ENCODE results near the gene SYNGR2. TPM values are rescaled to one million over a fixed set of nuclear protein-coding genes. Genes with fewer than 3 reads are reported as not detected.
"Not testable (repeated sequence)": the region's sequence is repeated elsewhere in the genome, so short reads cannot be mapped to it uniquely, and the experiment has no call there.

Gene SYNGR2
- total RNA-seq, 1 donor from 2014 or later: 85.7 TPM

DNA sequence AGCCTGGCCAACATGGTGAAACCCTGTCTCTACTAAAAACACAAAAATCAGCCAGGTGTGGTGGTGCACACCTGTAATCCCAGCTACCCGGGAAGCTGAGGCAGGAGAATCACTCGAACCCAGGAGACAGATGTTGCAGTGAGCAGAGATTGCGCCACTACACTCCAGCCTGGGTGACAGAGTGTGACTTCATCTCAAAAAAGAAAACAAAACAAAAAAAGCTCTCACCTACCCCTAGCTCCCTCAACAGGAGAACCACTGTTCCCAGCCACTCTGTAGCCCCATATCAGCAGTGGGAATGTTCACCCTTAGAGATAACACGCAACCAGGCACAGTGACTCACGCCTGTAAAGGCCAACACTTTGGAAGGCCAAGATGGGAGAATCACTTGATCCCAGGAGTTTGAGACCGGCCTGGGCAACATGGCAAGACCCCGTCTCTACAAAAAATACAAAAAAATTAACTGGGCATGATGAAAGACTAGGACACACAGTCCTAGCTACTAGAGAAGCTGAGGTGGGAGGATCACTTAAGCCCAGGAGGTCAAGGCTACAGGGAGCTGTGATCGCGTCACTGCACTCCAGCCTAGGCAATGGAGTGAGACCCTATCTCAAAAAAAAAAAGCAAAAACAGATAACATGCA, 32.4 kb upstream of the SYNGR2 start:
- Histone ChIP-seq H3K36me3 (ENCODE audit: control insufficient read depth, insufficient read depth, low read length) (no peaks in the 10 kb centered on the region), H3K4me3 (ENCODE audit: low read depth, low read length) (no peak overlapping the region), H3K27me3 (ENCODE audit: control insufficient read depth, insufficient read depth, low read length) (peaks cover 27% of the 10 kb centered on the region)
- no peak for TF ChIP-seq CTCF (IDR thresholded peaks at IDR 0.05; ENCODE audit: insufficient read depth, low read length, poor library complexity, severe bottlenecking)
- no peak for DNase-seq (ENCODE audit: low read depth)

GRCh38 chr17:78137392-78138203, 30.8 kb upstream of the SYNGR2 start:
- TF ChIP-seq CTCF (IDR thresholded peaks at IDR 0.05; ENCODE audit: insufficient read depth, low read length, poor library complexity, severe bottlenecking): peak; percentile 35
- Histone ChIP-seq H3K27me3 (ENCODE audit: control insufficient read depth, insufficient read depth, low read length) (peaks cover 11% of the 10 kb centered on the region), H3K36me3 (ENCODE audit: control insufficient read depth, insufficient read depth, low read length) (no peaks in the 10 kb centered on the region), H3K4me3 (ENCODE audit: low read depth, low read length) (no peak overlapping the region)
- DNase-seq (ENCODE audit: low read depth): no peak

GRCh38 chr17:78138204-78139060, 29.9 kb upstream of the SYNGR2 start:
- Histone ChIP-seq H3K36me3 (ENCODE audit: control insufficient read depth, insufficient read depth, low read length) (no peaks in the 10 kb centered on the region), H3K27me3 (ENCODE audit: control insufficient read depth, insufficient read depth, low read length) (peaks cover 7% of the 10 kb centered on the region), H3K4me3 (ENCODE audit: low read depth, low read length) (no peak overlapping the region)
- TF ChIP-seq CTCF (IDR thresholded peaks at IDR 0.05; ENCODE audit: insufficient read depth, low read length, poor library complexity, severe bottlenecking): no peak
- DNase-seq (ENCODE audit: low read depth): no peak

DNA sequence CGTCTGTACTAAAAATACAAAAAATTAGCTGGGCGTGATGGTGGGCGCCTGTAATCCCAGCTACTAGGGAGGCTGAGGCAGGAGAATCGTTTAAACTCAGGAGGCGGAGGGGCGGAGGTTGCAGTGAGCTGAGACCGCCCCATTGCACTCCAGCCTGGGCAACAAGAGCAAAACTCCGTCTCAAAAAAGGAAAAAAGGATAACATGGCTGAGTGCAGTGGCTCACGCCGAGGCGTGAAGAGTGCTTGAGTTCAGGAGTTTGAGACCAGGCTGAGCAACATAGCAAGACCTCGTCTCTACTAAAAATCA, 28.6 kb upstream of the SYNGR2 start:
- not testable (repeated sequence) for DNase-seq (ENCODE audit: low read depth); H3K36me3 ChIP-seq (ENCODE audit: control insufficient read depth, insufficient read depth, low read length); H3K4me3 ChIP-seq (ENCODE audit: low read depth, low read length); H3K27me3 ChIP-seq (ENCODE audit: control insufficient read depth, insufficient read depth, low read length)

DNA sequence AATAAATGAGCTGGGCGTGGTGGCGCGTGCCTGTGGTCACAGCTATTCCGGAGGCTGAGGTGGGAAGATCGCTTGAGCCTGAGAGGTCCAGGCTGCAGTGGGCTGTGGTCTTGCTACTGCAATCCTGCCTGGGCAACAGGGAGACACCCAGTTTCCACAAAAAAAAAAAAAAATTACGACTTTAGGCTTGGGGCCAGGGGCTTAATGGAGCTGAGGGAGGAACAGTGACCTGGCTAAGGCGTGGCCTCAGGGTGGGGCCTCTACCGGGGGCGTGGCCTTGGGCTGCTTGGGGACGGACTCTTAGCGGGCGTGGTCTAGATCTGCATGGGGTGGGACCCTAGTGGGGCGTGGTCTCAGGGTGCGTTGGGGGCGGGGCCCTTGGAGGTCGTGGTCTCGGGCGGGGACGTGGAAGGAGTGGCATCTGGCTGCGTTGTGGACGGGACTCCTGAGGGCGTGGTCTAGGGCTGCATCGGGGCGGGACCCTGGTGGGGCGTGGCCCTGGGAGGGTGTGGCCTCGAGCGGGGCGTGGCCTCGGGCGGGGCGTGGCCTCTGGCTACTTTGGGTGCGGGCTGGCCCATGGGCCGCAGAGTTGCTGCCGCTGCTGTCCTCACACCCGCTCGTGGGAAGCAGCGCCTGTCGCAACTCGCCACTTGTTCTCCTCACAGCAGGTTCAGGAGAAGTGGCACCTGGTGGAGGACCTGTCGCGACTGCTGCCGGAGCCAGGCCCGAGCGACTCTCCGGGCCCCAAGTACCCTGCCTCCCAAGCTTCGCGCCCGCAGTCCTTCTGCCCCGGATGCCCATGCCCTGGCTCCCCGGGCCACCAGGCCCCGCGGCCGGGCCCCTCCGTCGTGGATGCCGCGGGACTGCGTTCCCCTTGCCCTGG, 28.0 kb upstream of the SYNGR2 start:
- DNase-seq (ENCODE audit: low read depth): no peak
- TF ChIP-seq CTCF (IDR thresholded peaks at IDR 0.05; ENCODE audit: insufficient read depth, low read length, poor library complexity, severe bottlenecking): no peak
- Histone ChIP-seq H3K4me3 (ENCODE audit: low read depth, low read length) (no peak overlapping the region), H3K27me3 (ENCODE audit: control insufficient read depth, insufficient read depth, low read length) (peaks cover 2% of the 10 kb centered on the region), H3K36me3 (ENCODE audit: control insufficient read depth, insufficient read depth, low read length) (no peaks in the 10 kb centered on the region)
